GM23248 (cell line): ENCODE data around the gene IQGAP2. TPM values are rescaled to one million over a fixed set of nuclear protein-coding genes. Genes with fewer than 3 reads are reported as not detected.

Experiments
- DNase-seq: peaks from one replicate; pipeline ENCODE4 v3.0.0-alpha.2; 2015
- H2AFZ ChIP-seq: fragments of 200-600 bp; sonication (generic); 2 replicates; pipeline ENCODE4 v1.6.1; 2016; ENCODE audit warnings: antibody characterized with exemption
- H3F3A ChIP-seq: fragments of 200-600 bp; sonication (generic); 2 replicates; pipeline ENCODE4 v1.6.1; 2016; ENCODE audit warnings: mild to moderate bottlenecking, antibody characterized with exemption, mixed run types; ENCODE audit not compliant: insufficient read depth
- H3K27ac ChIP-seq: fragments of 200-600 bp; sonication (generic); 2 replicates; pipeline ENCODE4 v1.5.1; 2016; ENCODE audit warnings: mild to moderate bottlenecking
- H3K27me3 ChIP-seq: fragments of 200-600 bp; sonication (generic); replicated peaks from 2 replicates; pipeline ENCODE4 v1.6.1; 2016; ENCODE audit warnings: mild to moderate bottlenecking; ENCODE audit not compliant: insufficient read depth
- H3K36me3 ChIP-seq: fragments of 200-600 bp; sonication (generic); 2 replicates; pipeline ENCODE4 v1.6.1; 2016; ENCODE audit warnings: low read depth, mild to moderate bottlenecking
- H3K4me1 ChIP-seq: fragments of 200-600 bp; sonication (generic); 2 replicates; pipeline ENCODE4 v1.6.1; 2016; ENCODE audit warnings: mild to moderate bottlenecking; ENCODE audit not compliant: insufficient read depth
- H3K4me2 ChIP-seq: fragments of 200-600 bp; sonication (generic); one replicate; pipeline ENCODE4 v1.6.1; 2016; ENCODE audit warnings: mild to moderate bottlenecking; ENCODE audit not compliant: unreplicated experiment
- H3K4me3 ChIP-seq: fragments of 200-600 bp; sonication (generic); 2 replicates; pipeline ENCODE4 v1.5.1; 2016; ENCODE audit warnings: mild to moderate bottlenecking
- H3K79me2 ChIP-seq: fragments of 200-600 bp; sonication (generic); 2 replicates; pipeline ENCODE4 v1.6.1; 2016; ENCODE audit warnings: mild to moderate bottlenecking; ENCODE audit not compliant: insufficient read depth
- H3K9ac ChIP-seq: fragments of 200-600 bp; sonication (generic); 2 replicates; pipeline ENCODE4 v1.6.1; 2016; ENCODE audit warnings: mild to moderate bottlenecking
- H3K9me2 ChIP-seq: fragments of 200-600 bp; sonication (generic); 2 replicates; pipeline ENCODE4 v1.6.1; 2016; ENCODE audit warnings: mixed run types, mild to moderate bottlenecking, moderate library complexity; ENCODE audit not compliant: insufficient read depth
- H3K9me3 ChIP-seq: fragments of 200-600 bp; sonication (generic); one replicate; pipeline ENCODE4 v1.6.1; 2017; ENCODE audit warnings: low read depth
- H4K20me1 ChIP-seq: fragments of 200-600 bp; sonication (generic); 2 replicates; pipeline ENCODE4 v1.6.0; 2016; ENCODE audit not compliant: insufficient read depth
- EZH2 ChIP-seq: fragments of 200-600 bp; sonication (generic); IDR thresholded peaks from 2 replicates; pipeline ENCODE4 v1.6.1; 2018; ENCODE audit warnings: antibody characterized with exemption, mild to moderate bottlenecking; ENCODE audit not compliant: insufficient read depth, poor library complexity, severe bottlenecking
- EZH2phosphoT487 ChIP-seq: fragments of 200-600 bp; sonication (generic); IDR thresholded peaks from 2 replicates; pipeline ENCODE4 v1.6.1; 2018; ENCODE audit warnings: antibody characterized with exemption, moderate library complexity, mild to moderate bottlenecking, low read depth; ENCODE audit not compliant: insufficient read depth
- WGBS, 2 experiments: methylation state at CpG; one replicate each; pipeline ENCODE4 v1.1.6; 2015 to 2017; ENCODE audit warnings: low lambda C conversion rate in 2 of 2, low coverage in 1 of 2; ENCODE audit errors: missing lambda C conversion rate in 2 of 2; 5-methylcytosine and 5-hydroxymethylcytosine counted together
- in situ Hi-C: fragments of 300-500 bp; cut with MboI; formaldehyde crosslinking; loops from 2 replicates; pipeline ENCODE4 v1.15.0; 2020
- polyA plus RNA-seq: library from polyadenylated mRNA; unstranded; fragments of >200 nt; fragmentation: Nextera tagmentation; extraction: Ambion mirVana; gene quantifications from 2 replicates; pipeline ENCODE4 v1.2.1, GENCODE V29; 2016
- total RNA-seq: library from RNA; depleted of rRNA; stranded (reverse); fragments of >200 nt; shearing (Covaris generic); gene quantifications from 2 replicates; pipeline ENCODE4 v1.2.3, GENCODE V29; 2014

The IQGAP2 gene
- total and polyA plus RNA-seq, 2 experiments from 2014 or later, result 0.11 TPM; not detected in 1

- H3K9me2 ChIP-seq, result no peaks in the 10 kb centered on the region
- no peak overlapping the region for H3K4me3 ChIP-seq
- H3K27me3 ChIP-seq, result peaks cover 3% of the 10 kb centered on the region; the same call in 1 of the 2 replicates
- no peak for TF ChIP-seq EZH2phosphoT487
- no peak for TF ChIP-seq EZH2
- H3K27ac ChIP-seq, result no peak overlapping the region
- DNase-seq, result no peak
- no peaks in the 10 kb centered on the region for H3K79me2 ChIP-seq
- H3K9me3 ChIP-seq, result no peaks in the 10 kb centered on the region
- no peak overlapping the region for H3K9ac ChIP-seq
- H3K36me3 ChIP-seq, result no peaks in the 10 kb centered on the region
- H3K4me1 ChIP-seq, result peaks cover 40% of the 10 kb centered on the region
- 78 to 86% methylated on average over 3 of the region's 3 CpGs for WGBS, 2 experiments
- in situ Hi-C loops, result no loop called here
- no peak overlapping the region for H3K4me2 ChIP-seq
- no peaks in the 10 kb centered on the region for H4K20me1 ChIP-seq
- peaks cover 50% of the 10 kb centered on the region for H3F3A ChIP-seq
- H2AFZ ChIP-seq, result no peak overlapping the region
These were observed 290.1 kb downstream of the IQGAP2 start for GRCh38 chr5:76693141-76693540.

GRCh38 chr5:76694317-76694716 lies 291.2 kb downstream of the IQGAP2 start:
- H3K4me2 ChIP-seq, result no peak overlapping the region
- peaks cover 15% of the 10 kb centered on the region for H3K27me3 ChIP-seq
- H4K20me1 ChIP-seq, result no peaks in the 10 kb centered on the region
- TF ChIP-seq EZH2 (no peak), EZH2phosphoT487 (no peak)
- H3F3A ChIP-seq, result peaks cover 42% of the 10 kb centered on the region
- H3K36me3 ChIP-seq, result no peaks in the 10 kb centered on the region
- H3K4me1 ChIP-seq, result peaks cover 28% of the 10 kb centered on the region
- H3K9me3 ChIP-seq, result no peaks in the 10 kb centered on the region
- no peak overlapping the region for H3K9ac ChIP-seq
- H3K27ac ChIP-seq, result no peak overlapping the region
- no peak for DNase-seq
- 66 to 68% methylated on average over 2 of the region's 2 CpGs for WGBS, 2 experiments
- in situ Hi-C loops, result no loop called here
- H2AFZ ChIP-seq, result no peak overlapping the region
- H3K4me3 ChIP-seq, result no peak overlapping the region
- H3K9me2 ChIP-seq, result no peaks in the 10 kb centered on the region
- no peaks in the 10 kb centered on the region for H3K79me2 ChIP-seq

- TF ChIP-seq EZH2, result no peak
- no peak for TF ChIP-seq EZH2phosphoT487
- peaks cover 19% of the 10 kb centered on the region for H3K4me1 ChIP-seq
- WGBS, 2 experiments, result 76 to 85% methylated on average over 6 of the region's 6 CpGs
- H3K27me3 ChIP-seq, result peaks cover 22% of the 10 kb centered on the region
- H4K20me1 ChIP-seq, result no peaks in the 10 kb centered on the region
- no peak overlapping the region for H3K4me2 ChIP-seq
- H3K36me3 ChIP-seq, result no peaks in the 10 kb centered on the region
- no peaks in the 10 kb centered on the region for H3K9me2 ChIP-seq
- H3K9ac ChIP-seq, result no peak overlapping the region
- no peaks in the 10 kb centered on the region for H3K79me2 ChIP-seq
- H3K27ac ChIP-seq, result no peak overlapping the region
- no peak overlapping the region for H2AFZ ChIP-seq
- DNase-seq, result no peak
- H3K9me3 ChIP-seq, result no peaks in the 10 kb centered on the region
- in situ Hi-C loops, result no loop called here
- H3K4me3 ChIP-seq, result no peak overlapping the region
- H3F3A ChIP-seq, result peaks cover 32% of the 10 kb centered on the region
These were observed 292.3 kb downstream of the IQGAP2 start for GRCh38 chr5:76695346-76695745.

- H2AFZ ChIP-seq, result no peak overlapping the region
These were observed 293.2 kb downstream of the IQGAP2 start for GRCh38 chr5:76696251-76696650.

GRCh38 chr5:76697670-76698069 lies 294.6 kb downstream of the IQGAP2 start:
- Histone ChIP-seq H3K9ac (no peak overlapping the region), H3K4me2 (no peak overlapping the region), H3F3A (peaks cover 10% of the 10 kb centered on the region; the same call in 1 of the 2 replicates), H4K20me1 (no peaks in the 10 kb centered on the region), H3K4me1 (0 out of 2 replicates have a peak, but pooled peaks cover 7% of the 10 kb centered on the region), H3K36me3 (no peaks in the 10 kb centered on the region), H3K79me2 (no peaks in the 10 kb centered on the region), H3K4me3 (no peak overlapping the region), H3K27me3 (peaks cover 43% of the 10 kb centered on the region), H3K27ac (no peak overlapping the region), H3K9me3 (no peaks in the 10 kb centered on the region), H3K9me2 (no peaks in the 10 kb centered on the region), H2AFZ (no peak overlapping the region)
- TF ChIP-seq EZH2, result no peak
- no peak for TF ChIP-seq EZH2phosphoT487
- in situ Hi-C loops, result no loop called here
- DNase-seq, result no peak
- 95 to 97% methylated on average over 5 of the region's 5 CpGs for WGBS, 2 experiments

More at GRCh38 chr5:76696251-76696650, 293.2 kb downstream of the IQGAP2 start:
- Histone ChIP-seq H3F3A (peaks cover 25% of the 10 kb centered on the region), H3K27me3 (peaks cover 30% of the 10 kb centered on the region), H3K36me3 (no peaks in the 10 kb centered on the region), H3K9ac (no peak overlapping the region), H3K79me2 (no peaks in the 10 kb centered on the region), H3K4me1 (peaks cover 13% of the 10 kb centered on the region), H3K4me2 (no peak overlapping the region), H3K9me3 (no peaks in the 10 kb centered on the region), H3K9me2 (no peaks in the 10 kb centered on the region), H3K27ac (no peak overlapping the region), H3K4me3 (no peak overlapping the region), H4K20me1 (no peaks in the 10 kb centered on the region)
- WGBS, 2 experiments, result 94 to 97% methylated on average over 1 of the region's 1 CpG
- DNase-seq, result no peak
- in situ Hi-C loops, result no loop called here
- TF ChIP-seq EZH2phosphoT487 (no peak), EZH2 (no peak)
